ENCODE data around the gene HS6ST3.

Gene HS6ST3

DNA sequence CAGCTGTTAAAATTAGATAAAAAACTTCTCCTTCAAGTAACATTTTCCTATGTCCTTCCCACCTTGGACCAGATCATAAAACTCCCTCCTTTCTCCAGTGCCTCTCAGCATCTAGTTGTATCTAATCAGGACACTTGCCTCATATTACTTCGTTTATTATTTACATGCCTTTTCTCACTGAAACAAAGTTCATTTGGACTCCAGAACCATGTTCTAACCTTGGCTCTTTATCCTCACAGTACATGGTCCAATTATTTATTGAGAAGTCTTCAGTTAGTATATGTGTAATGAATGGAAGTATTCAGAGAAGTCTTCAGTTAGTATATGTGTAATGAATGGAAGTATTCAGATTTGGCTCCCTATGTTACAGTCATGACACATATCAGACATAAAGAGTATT is 561.7 kb downstream of the HS6ST3 start:
- TF ChIP-seq POLR2A (IDR thresholded peaks at IDR 0.05; ENCODE audit: low read depth, low read length) = no peak
- DNase-seq (ENCODE audit: insufficient read length, low spot score) (no peak), FAIRE-seq (no peak)

DNA sequence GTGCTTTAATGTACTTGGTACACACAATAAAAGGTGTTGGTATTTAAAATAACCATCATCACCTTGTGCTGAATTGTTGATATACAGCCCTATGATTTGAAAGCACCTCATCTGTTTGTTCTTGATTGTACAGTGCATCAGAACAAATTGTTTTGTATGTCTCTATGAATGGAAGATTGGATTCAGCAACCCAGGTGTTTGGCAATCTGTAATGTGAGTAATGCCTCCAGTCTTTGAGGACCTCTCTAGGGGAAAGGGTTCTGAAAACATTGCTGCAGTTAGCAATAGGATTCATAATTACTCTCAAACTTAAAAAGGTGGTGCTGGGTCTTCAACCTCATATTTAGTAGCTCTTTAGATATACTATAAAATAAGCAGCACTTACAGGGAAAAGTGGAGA is 562.6 kb downstream of the HS6ST3 start:
- no peak for DNase-seq (ENCODE audit: insufficient read length, low spot score)
- FAIRE-seq = peak; percentile 20
- TF ChIP-seq POLR2A (IDR thresholded peaks at IDR 0.05; ENCODE audit: low read depth, low read length) = no peak

DNA sequence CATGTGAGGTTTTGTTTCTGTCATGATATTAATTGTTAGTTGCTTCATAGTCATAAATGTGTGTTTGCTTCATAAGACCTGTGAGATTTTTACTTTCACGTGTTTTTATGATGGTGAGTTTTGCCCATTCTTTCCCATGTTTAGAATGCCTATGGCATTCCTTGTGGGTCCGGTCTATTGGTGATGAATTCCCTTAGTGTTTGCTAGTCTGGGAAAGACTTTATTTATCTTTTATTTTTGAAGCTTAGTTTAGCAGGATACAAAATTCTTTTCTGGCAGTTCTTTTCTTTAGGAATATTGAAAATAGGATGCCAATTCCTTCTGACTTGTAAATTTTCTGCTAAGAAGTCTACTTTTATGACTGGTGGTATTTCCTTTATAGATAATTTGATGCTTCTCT is 571.7 kb downstream of the HS6ST3 start:
- FAIRE-seq (no peak), DNase-seq (ENCODE audit: insufficient read length, low spot score) (no peak)
- TF ChIP-seq POLR2A (IDR thresholded peaks at IDR 0.05; ENCODE audit: low read depth, low read length) = no peak

DNA sequence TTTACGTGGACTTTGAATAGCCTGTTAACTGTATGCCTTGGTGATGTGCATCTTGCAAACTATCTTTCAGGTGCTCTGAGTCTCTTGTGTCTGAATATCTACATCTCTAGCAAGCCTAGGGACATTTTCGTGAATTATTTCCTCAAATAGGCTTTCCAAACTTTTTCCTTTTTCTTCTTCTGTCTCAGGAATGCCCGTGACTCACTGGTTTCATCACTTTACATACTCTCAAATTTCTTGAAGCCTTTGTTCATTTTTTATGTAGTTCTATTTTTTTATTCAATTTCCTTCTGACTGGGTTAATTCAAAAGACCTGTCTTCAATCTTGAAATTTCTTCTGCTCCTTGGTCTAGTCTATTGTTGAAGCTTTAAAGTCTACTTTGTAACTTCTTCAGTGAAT is 572.1 kb downstream of the HS6ST3 start:
- DNase-seq (ENCODE audit: insufficient read length, low spot score) (no peak), FAIRE-seq (no peak)
- no peak for TF ChIP-seq POLR2A (IDR thresholded peaks at IDR 0.05; ENCODE audit: low read depth, low read length)

DNA sequence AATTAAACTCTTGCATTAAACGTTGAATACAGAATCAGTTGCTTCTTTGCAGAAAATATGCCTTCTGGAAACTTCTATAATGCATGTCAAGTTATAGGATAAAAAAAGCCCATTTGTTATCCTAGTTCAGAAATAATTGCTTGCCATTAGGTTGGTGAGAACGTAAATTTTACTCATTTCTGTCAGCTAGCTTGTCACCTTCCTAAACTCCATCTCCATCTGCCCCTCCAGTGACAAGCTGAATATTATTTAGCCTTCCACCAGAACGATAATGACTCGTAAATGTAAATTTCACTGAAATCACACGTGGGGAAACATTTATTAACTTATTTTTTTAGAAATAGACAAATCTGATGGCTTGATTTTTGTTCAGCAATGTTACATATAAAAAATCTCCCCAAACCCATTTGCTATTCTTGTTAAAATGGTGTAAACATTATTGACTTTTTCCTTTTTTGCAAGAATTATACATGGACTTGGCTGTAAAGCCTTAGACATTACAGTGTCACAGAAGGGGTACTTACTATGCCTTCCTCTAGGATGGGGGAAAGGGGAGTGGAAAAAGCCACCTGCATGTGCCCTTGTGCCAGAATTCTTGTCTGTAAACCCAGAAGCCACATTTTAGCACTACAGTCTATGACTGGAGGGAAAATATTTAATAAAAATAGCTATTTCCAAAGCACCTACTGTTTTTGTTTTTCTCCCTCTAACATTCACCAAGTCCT is 577.5 kb downstream of the HS6ST3 start:
- no peak for DNase-seq (ENCODE audit: insufficient read length, low spot score)
- no peak for FAIRE-seq
- no peak for TF ChIP-seq POLR2A (IDR thresholded peaks at IDR 0.05; ENCODE audit: low read depth, low read length)

DNA sequence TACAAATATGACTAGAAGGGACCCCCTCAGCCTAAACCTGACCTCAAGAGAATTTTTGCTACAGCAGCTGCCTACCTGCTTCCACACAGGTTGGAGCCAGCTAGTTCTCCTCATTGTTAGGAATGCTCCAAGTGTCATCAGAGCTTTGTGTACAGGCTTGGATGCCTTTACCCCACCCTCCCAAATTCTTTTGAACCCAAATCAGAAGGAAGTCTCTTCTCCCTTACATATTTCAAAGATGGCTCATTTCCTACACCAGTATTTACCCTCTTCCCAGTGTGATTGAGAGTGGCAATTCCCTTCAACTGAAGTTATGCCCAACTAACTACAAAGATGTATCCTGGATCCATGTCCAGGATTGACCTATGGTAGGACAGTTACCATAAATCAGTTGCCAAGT is 581.2 kb downstream of the HS6ST3 start:
- FAIRE-seq (peak; percentile 82), DNase-seq (ENCODE audit: insufficient read length, low spot score) (peak; percentile 5)
- no peak for TF ChIP-seq POLR2A (IDR thresholded peaks at IDR 0.05; ENCODE audit: low read depth, low read length)

DNA sequence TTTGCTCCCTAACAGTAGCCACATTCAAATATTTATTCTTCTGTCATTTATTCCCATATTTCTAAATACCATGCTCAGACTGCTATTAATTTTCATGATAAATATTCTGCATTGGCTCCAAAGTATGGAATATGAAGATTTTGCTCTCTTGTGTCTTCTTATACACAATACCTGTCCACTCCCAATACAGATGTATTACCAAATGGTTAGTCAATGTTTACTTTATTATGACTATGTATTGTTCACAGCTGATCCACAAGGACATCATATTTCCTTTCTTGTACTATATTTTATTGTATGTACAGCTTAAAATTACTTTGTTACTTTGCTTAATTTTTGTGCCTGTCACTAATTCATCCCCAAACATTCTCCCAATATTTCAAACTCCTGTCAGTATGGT is 582.1 kb downstream of the HS6ST3 start:
- DNase-seq (ENCODE audit: insufficient read length, low spot score) (no peak), FAIRE-seq (no peak)
- TF ChIP-seq POLR2A (IDR thresholded peaks at IDR 0.05; ENCODE audit: low read depth, low read length) = no peak

DNA sequence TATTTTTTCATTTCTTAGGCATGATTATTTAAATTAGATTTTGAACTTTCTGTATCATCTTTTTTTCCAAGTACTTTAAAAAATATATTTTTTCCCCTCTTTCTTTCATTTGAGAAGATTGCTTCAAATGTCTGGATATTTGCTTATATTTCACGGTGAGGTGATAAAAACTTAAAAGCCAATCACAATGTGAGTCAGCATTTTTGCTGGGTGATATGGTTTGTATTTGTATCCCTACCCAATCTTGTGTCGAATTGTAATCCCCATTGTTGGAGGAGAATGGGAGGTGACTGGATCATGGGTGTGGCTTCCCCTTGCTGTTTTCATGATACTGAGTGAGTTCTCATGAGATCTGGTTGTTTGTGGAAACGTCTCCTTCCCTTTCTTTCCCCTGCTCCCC is 583.9 kb downstream of the HS6ST3 start:
- no peak for TF ChIP-seq POLR2A (IDR thresholded peaks at IDR 0.05; ENCODE audit: low read depth, low read length)
- FAIRE-seq = no peak
- DNase-seq (ENCODE audit: insufficient read length, low spot score) = no peak

DNA sequence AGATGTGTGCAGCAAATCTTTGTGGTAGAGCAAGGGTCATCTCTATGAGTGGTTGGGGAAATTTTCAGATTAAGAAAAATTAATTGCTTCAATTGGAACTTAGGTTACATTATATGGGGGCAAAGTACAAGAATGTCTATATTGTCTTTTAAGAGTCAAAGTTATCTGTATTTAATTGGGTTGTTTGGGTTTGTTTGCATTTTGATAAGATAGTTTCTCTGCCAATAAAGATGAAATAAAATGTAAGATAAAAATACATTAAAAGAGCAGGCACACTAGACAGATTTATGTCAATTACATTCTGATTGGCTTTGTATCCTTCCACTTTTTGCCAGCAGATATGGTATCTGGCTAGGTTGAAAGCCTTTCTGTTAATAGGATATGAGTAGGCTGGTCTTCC is 587.1 kb downstream of the HS6ST3 start:
- no peak for DNase-seq (ENCODE audit: insufficient read length, low spot score)
- FAIRE-seq = no peak
- TF ChIP-seq POLR2A (IDR thresholded peaks at IDR 0.05; ENCODE audit: low read depth, low read length) = no peak

DNA sequence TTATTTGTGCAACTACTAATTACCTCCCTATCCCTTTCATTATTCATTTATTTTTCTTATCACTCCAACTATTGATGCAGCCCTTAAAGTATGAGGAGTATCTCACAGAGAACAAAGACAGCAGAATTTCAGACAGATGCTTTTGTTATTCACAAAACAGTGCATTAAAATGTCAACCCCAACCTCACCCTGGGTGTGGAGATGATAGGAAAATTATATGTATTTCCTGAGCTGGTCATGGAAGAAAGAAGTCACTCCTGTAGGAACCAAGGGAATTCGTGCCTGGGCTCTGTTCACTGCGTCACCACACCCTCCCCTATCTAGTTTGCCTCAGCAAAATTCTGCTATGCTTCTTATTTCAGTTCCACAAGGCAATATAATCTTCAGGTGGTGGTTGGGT is 588.9 kb downstream of the HS6ST3 start:
- FAIRE-seq (no peak), DNase-seq (ENCODE audit: insufficient read length, low spot score) (no peak)
- TF ChIP-seq POLR2A (IDR thresholded peaks at IDR 0.05; ENCODE audit: low read depth, low read length) = no peak

DNA sequence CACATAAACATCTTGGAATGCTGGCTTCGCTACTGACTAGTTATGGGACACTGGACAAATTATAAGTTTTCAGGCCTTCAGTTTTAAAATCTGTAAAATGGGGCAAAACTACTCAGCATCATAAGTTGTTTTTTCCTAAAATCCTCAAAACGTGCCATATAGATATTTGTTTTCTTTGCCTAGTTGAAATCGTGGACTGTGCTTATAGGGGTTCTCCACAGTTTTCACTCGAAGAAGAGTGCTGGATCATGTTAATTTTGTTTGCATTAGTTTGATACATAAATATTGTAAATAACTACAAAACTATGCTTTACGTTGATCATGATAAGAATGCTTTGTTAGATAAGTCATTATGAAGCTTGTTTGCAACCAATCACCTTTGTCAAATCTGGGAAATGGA is 591.0 kb downstream of the HS6ST3 start:
- FAIRE-seq (no peak), DNase-seq (ENCODE audit: insufficient read length, low spot score) (no peak)
- TF ChIP-seq POLR2A (IDR thresholded peaks at IDR 0.05; ENCODE audit: low read depth, low read length) = no peak

DNA sequence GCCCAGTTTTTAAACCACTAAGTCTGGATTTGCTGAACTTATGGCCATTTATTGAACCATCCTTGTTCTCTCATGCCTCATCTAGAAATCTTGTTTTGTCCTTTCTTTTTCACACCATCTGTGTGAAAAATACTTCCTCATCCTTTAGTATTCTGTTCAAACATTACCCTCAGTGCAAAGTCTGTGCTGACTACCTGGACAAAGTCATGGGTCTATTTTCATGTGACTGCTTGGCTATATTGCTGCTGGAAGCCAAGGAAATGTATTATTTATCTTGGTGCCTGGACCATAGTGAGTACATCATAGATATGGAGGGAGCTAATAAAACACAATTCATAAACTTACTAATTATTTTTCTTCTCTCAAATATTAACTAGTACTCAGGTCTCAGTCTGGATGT is 591.9 kb downstream of the HS6ST3 start:
- FAIRE-seq = no peak
- TF ChIP-seq POLR2A (IDR thresholded peaks at IDR 0.05; ENCODE audit: low read depth, low read length) = no peak
- no peak for DNase-seq (ENCODE audit: insufficient read length, low spot score)

DNA sequence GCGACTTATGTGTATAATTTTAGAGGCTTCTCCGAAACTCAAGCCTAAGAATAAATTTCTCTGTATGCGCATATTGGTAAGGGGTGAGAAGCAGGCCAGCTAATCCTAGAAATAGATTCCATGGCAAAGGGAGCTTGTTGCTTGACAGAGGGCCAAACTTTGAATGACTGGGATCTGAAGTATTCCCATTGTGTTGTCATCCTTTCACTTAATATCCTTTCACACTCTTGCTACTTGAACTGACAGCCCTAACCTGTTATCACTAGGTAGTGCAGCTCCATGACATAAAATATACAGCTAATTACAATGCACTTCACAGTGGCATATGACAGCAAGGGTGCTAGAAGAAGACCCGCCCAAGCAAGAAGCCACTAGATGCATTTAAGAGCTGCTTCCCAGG is 594.6 kb downstream of the HS6ST3 start:
- no peak for TF ChIP-seq POLR2A (IDR thresholded peaks at IDR 0.05; ENCODE audit: low read depth, low read length)
- DNase-seq (ENCODE audit: insufficient read length, low spot score) = no peak
- no peak for FAIRE-seq

DNA sequence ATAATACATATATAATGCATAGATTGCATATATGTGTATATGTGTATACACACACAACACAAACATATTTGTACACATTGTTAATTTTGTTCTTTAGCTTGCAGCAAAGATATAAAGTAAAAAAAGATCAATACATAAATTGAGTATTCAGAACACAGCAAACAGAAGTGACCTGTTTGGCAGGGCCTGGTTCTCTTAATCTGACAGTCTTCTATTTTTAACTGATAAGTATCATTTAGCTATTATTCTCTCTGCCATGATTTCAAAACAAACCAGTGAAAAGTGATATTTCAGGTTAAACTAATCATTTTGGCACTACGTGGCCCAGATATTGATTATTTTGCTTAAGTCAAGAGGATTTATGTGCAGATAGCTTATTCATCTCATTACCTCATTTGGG is 595.0 kb downstream of the HS6ST3 start:
- no peak for TF ChIP-seq POLR2A (IDR thresholded peaks at IDR 0.05; ENCODE audit: low read depth, low read length)
- FAIRE-seq (no peak), DNase-seq (ENCODE audit: insufficient read length, low spot score) (no peak)

DNA sequence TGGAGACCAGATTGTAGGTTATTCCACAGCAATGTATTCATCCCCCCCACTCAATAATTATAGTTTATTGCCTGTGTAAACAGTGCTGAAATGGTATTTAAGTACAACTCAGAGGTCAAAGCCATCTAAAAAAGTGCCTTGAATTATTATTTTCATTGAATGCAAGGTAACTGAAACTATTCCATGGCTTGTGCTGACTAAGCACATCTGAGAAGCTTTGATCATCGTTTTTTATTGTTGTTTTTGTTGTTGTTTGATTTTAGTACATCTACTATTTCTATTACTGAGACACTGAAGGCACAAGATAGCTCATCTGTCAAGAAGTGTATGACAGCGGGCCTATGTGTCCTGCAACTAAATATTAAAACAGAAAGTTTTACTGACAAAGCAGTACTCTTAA is 596.4 kb downstream of the HS6ST3 start:
- DNase-seq (ENCODE audit: insufficient read length, low spot score) (no peak), FAIRE-seq (no peak)
- no peak for TF ChIP-seq POLR2A (IDR thresholded peaks at IDR 0.05; ENCODE audit: low read depth, low read length)

DNA sequence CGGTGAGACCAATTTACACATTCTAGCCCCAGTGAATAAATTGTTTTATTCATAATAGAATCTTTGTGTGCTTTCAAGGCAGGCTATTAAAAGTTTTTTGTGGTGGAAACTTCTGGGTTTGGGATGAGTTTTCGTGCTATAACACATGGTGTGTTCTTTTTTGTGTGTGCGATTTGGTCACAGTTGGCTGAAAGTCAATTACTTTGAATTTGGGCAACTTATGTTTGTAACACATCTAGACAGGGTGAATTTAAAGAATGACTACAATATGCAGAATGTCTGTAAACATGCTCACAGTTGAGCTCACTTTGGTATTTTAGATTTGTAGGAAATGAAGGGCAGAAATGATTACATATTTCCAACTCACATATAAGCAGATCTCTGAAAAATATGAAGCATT is 597.3 kb downstream of the HS6ST3 start:
- no peak for TF ChIP-seq POLR2A (IDR thresholded peaks at IDR 0.05; ENCODE audit: low read depth, low read length)
- FAIRE-seq = no peak
- DNase-seq (ENCODE audit: insufficient read length, low spot score) = no peak
